ENCODE data around the gene HCN2.

Gene HCN2

DNA sequence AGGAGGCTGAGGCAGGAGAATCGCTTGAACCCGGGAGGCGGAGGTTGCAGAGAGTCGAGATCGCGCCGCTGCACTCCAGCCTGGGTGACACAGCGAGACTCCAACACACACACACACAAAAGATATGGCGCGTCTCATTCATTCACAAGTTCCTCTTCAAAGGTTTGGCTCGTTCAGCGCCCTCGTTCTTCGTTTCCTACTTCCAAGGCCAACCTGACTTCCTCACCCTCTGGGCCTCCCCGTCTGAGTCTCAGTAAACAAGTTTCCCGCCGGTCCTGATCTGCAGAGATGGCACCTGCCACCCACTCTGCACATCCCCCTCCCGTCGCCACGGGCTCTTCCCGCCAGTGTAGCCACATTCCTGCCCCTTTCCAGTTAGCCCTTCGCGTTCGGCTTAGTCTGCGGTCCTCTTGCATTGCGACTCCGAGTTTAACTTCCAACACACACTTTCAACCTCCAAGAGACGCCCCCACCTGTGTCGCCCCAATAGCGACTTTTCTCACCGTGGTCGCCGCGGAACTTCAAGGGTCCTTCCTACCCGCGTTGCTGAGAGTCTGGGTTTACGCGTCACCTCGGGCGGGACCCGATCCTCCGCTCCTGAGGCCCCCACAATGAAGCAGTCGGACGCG lies 18.6 kb upstream of the HCN2 start (continued):
- TF ChIP-seq ZNF610 (tag by site-specific recombination; IDR thresholded peaks at IDR 0.05; ENCODE audit: borderline replicate concordance): no peak
- TF ChIP-seq ZNF544 (tag by site-specific recombination; IDR thresholded peaks at IDR 0.05): no peak
- no peak; the same call in 1 of the 2 replicates for TF ChIP-seq KLF17 (tag by site-specific recombination; IDR thresholded peaks at IDR 0.05)
- TF ChIP-seq ZNF596 (tag by site-specific recombination; IDR thresholded peaks at IDR 0.05): peak; percentile 40; the same call in 1 of the 2 replicates
- TF ChIP-seq ZNF48 (tag by site-specific recombination; IDR thresholded peaks at IDR 0.05): no peak
- TF ChIP-seq YY2 (tag by site-specific recombination; IDR thresholded peaks at IDR 0.05): no peak
- no peak for TF ChIP-seq ZNF449 (tag by site-specific recombination; IDR thresholded peaks at IDR 0.05)
- no peak for TF ChIP-seq ZNF37A (tag by site-specific recombination; IDR thresholded peaks at IDR 0.05)
- TF ChIP-seq ZNF473 (tag by site-specific recombination; IDR thresholded peaks at IDR 0.05): no peak
- 0 out of 2 replicates have a peak, but pooled peaks have one; percentile 18 for TF ChIP-seq TRIM28 (IDR thresholded peaks at IDR 0.05; ENCODE audit: borderline replicate concordance, low read length)
- TF ChIP-seq CTCF (tag by site-specific recombination; IDR thresholded peaks at IDR 0.05): no peak
- no peak for TF ChIP-seq ZNF837 (tag by site-specific recombination; IDR thresholded peaks at IDR 0.05)
- peak; percentile 52; the same call in 1 of the 2 replicates for TF ChIP-seq ZNF76 (tag by site-specific recombination; IDR thresholded peaks at IDR 0.05; ENCODE audit: borderline replicate concordance, low read depth)
- peak; percentile 64 for TF ChIP-seq ZSCAN4 (tag by site-specific recombination; IDR thresholded peaks at IDR 0.05)
- peak; percentile 37 for TF ChIP-seq SP2 (tag by site-specific recombination; IDR thresholded peaks at IDR 0.05)
- no peak for TF ChIP-seq ZFP37 (tag by site-specific recombination; IDR thresholded peaks at IDR 0.05)
- peak; percentile 63; the same call in 1 of the 2 replicates for TF ChIP-seq ZFHX2 (tag by site-specific recombination; conservative IDR thresholded peaks at IDR 0.05)
- no peak for TF ChIP-seq ZBTB48 (tag by site-specific recombination; IDR thresholded peaks at IDR 0.05)
- 0 out of 2 replicates have a peak, but pooled peaks have one; percentile 40 for TF ChIP-seq ZNF366 (tag by site-specific recombination; conservative IDR thresholded peaks at IDR 0.05)
- TF ChIP-seq ZNF394 (tag by site-specific recombination; IDR thresholded peaks at IDR 0.05; ENCODE audit: borderline replicate concordance): 0 out of 2 replicates have a peak, but pooled peaks have one; percentile 12
- no peak for TF ChIP-seq ZNF658 (tag by site-specific recombination; IDR thresholded peaks at IDR 0.05)
- peak; percentile 33; the same call in 1 of the 2 replicates for TF ChIP-seq ZNF24 (tag by site-specific recombination; IDR thresholded peaks at IDR 0.05)
- TF ChIP-seq ZNF777 (tag by site-specific recombination; IDR thresholded peaks at IDR 0.05; ENCODE audit: borderline replicate concordance): no peak
- TF ChIP-seq RBAK (tag by site-specific recombination; IDR thresholded peaks at IDR 0.05): no peak
- no peak for TF ChIP-seq ZNF510 (tag by site-specific recombination; IDR thresholded peaks at IDR 0.05; ENCODE audit: insufficient replicate concordance)
- TF ChIP-seq ZNF776 (tag by site-specific recombination; IDR thresholded peaks at IDR 0.05; ENCODE audit: borderline replicate concordance): no peak
- TF ChIP-seq ZBTB8A (tag by site-specific recombination; IDR thresholded peaks at IDR 0.05): peak; percentile 58
- TF ChIP-seq, protein P1, sequence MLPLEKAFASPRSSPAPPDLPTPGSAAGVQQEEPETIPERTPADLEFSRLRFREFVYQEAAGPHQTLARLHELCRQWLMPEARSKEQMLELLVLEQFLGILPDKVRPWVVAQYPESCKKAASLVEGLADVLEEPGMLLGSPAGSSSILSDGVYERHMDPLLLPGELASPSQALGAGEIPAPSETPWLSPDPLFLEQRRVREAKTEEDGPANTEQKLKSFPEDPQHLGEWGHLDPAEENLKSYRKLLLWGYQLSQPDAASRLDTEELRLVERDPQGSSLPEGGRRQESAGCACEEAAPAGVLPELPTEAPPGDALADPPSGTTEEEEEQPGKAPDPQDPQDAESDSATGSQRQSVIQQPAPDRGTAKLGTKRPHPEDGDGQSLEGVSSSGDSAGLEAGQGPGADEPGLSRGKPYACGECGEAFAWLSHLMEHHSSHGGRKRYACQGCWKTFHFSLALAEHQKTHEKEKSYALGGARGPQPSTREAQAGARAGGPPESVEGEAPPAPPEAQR (tag by site-specific recombination; IDR thresholded peaks at IDR 0.05): no peak
- TF ChIP-seq ZNF664 (tag by site-specific recombination; IDR thresholded peaks at IDR 0.05): no peak
- TF ChIP-seq ZNF121 (tag by site-specific recombination; IDR thresholded peaks at IDR 0.05): no peak
- TF ChIP-seq ZNF621 (tag by site-specific recombination; IDR thresholded peaks at IDR 0.05): no peak
- TF ChIP-seq, protein P2, sequence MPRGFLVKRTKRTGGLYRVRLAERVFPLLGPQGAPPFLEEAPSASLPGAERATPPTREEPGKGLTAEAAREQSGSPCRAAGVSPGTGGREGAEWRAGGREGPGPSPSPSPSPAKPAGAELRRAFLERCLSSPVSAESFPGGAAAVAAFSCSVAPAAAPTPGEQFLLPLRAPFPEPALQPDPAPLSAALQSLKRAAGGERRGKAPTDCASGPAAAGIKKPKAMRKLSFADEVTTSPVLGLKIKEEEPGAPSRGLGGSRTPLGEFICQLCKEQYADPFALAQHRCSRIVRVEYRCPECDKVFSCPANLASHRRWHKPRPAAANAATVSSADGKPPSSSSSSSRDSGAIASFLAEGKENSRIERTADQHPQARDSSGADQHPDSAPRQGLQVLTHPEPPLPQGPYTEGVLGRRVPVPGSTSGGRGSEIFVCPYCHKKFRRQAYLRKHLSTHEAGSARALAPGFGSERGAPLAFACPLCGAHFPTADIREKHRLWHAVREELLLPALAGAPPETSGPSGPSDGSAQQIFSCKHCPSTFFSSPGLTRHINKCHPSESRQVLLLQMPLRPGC (tag by site-specific recombination; IDR thresholded peaks at IDR 0.05): peak; percentile 59
- 0 out of 2 replicates have a peak, but pooled peaks have one; percentile 27 for TF ChIP-seq ZNF2 (tag by site-specific recombination; IDR thresholded peaks at IDR 0.05)
